WTC11 (cell line): ENCODE data around the gene SPIRE1.

Experiments used
- CTCF ChIP-seq: fragments of 200-600 bp; IDR thresholded peaks from 2 replicates; pipeline ENCODE4 v1.8.0; 2022; ENCODE audit warnings: antibody characterized with exemption
- JUN ChIP-seq: sonication (generic); formaldehyde crosslinking; IDR thresholded peaks from 2 replicates; pipeline ENCODE4 v1.8.0; 2023; ENCODE audit warnings: mild to moderate bottlenecking, missing genetic modification reagents
- TF ChIP-seq, protein P1 (sequence below): sonication (generic); formaldehyde crosslinking; IDR thresholded peaks from 2 replicates; pipeline ENCODE4 v1.8.1; 2023; ENCODE audit warnings: mild to moderate bottlenecking, missing genetic modification reagents, moderate library complexity

DNA sequence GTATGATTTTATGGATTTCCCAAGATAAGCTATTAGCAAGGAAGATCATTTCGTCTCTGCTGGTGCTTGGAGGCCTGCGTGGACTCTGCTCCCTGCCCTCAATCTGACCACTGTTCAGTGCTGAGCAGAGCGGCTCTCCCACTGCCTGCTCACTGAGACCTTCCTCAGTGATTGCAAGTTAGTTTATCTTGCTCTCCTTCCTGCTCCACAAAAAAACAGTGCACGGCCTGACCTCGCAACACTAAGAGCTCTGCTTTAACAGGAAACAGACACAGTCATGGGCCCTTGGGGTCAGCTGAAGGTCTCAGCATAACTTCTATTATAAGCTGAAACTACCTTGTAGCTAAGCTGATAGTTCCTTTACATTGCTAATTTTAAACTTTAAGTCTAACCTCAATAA lies 197.0 kb downstream of the SPIRE1 start:
- TF ChIP-seq, protein P1, sequence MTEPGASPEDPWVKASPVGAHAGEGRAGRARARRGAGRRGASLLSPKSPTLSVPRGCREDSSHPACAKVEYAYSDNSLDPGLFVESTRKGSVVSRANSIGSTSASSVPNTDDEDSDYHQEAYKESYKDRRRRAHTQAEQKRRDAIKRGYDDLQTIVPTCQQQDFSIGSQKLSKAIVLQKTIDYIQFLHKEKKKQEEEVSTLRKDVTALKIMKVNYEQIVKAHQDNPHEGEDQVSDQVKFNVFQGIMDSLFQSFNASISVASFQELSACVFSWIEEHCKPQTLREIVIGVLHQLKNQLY (CRISPR knock-in tag), result no peak
- no peak for TF ChIP-seq CTCF
- TF ChIP-seq JUN (CRISPR knock-in tag), result no peak
